ENCODE measurements around the gene KLHL29.
A peak's percentile ranks its signal among the peaks of the same experiment; 100 is the strongest.
"Not testable (repeated sequence)": the region's sequence is repeated elsewhere in the genome, so short reads cannot be mapped to it uniquely, and the experiment has no call there.

The KLHL29 gene

DNA sequence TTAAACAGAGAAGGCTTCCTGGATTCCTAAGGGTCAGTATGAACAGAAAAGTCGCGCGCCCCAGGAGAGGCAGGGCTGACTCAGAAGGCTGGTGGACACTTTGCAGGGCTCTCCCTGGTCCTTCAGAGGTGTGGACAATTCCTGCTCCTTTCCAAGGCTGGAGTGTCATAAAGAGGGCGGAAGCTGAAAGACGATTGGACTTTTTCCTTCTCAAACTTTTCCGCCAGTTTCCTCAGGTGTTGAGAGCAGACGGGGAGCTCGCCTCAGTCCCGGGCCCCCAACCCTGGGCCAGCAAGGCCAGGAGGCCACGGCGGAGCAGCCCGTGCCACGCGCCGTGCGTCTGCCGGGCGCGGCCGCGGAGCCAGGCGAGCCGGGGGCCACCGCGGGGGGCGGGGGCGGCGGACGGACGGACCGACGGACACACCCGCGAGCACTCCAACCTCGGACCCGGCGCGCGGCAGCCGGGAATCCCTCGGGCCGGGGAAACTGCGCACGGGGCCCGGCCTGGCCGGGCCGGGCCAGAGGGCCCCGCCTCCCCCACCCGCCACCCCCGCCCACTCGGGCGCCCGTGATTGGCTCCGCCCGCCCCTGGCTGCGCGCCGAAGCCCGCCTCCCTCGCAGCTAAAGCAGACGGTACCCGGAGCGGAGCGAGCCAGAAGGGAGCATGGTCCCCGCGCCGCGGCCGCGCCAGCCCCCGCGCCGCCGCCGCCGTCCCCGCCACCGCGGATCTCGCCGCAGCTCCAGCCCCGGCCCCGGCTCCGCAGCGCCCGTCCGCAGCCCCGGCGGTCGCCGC lies at the start of gene KLHL29:
Gene KLHL29, plus strand, starts transcription at position 629 of the 793 bp plus-strand sequence. CDS start 177,018 bp downstream, outside the sequence.
- peak; percentile 21 for DNase-seq

DNA sequence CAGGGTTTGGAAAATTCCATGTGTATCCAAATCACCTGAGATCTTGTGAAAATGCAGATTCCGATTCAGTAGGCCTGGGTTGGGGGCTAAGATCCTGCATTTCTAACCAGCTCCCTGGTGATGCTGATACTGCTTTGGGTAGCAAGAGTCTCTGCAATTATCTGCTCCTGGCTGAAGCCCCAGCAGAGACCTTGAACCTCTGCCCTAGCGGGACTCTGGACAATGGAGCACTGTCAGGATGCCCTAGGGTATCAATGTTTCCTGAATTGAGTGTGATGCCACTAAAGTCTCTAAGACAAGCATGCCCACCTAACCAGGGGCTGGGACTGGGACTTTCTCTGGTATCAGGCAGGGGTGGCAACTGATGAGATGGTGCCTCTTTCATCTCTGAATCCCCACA lies 49.4 kb upstream of the KLHL29 start:
- DNase-seq: no peak

DNA sequence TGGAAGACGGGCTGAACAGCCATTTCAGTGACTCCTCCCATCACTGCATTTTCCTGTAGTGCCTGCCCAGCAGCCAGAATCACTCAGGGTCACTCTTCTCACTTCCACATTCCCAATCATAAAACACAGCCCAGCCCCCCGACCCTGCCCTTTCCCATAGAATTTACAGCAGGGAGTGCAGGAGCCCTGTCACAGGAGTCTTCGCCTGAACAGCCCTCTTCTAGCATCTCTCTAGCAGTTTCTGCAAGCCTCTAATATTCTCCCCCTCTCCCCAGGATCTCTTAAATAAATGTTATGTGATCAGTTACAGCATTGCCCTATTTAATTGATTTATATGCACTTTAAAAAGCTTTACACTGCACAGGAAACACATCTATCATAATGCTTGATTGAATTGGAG lies 42.9 kb upstream of the KLHL29 start:
- DNase-seq: no peak

DNA sequence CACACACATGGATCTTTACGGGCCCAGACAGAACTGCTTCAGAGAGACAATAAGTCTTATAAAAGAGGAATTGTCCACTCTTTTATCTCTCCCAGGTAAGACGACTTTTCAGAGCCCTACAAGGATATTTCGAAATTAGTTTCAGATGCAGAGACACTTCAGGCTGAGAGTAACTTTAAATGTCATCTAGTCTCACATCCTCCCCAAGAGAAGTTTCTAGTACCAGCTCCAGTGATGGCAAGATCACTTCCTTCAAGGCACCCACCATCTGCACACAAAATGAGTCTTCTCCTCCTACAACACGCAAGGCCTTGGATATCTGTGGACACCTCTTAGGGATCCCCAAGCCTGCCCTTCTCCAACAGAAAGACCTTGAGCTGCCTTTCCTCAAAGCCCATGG lies 39.0 kb upstream of the KLHL29 start:
- no peak for DNase-seq

DNA sequence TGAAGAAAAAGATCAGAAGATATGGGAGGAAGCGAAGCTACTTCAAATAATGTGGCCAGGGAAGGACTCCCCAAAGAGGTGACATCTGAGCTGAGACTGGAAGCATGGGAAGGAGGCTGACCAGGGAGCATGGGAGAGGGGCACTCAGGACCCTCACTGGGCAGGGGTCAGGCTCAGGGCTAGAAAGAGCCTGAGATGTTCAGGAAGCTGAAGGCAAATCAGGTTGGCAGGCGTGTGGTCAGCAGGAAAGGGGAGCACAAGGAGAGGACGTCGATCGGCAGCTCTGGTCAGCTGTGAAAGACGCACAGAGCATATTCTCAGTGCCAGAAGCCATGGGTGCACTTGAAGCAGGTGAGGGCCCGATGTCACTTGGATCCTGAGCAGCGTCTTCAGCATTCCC lies 38.2 kb upstream of the KLHL29 start:
- no peak for DNase-seq

DNA sequence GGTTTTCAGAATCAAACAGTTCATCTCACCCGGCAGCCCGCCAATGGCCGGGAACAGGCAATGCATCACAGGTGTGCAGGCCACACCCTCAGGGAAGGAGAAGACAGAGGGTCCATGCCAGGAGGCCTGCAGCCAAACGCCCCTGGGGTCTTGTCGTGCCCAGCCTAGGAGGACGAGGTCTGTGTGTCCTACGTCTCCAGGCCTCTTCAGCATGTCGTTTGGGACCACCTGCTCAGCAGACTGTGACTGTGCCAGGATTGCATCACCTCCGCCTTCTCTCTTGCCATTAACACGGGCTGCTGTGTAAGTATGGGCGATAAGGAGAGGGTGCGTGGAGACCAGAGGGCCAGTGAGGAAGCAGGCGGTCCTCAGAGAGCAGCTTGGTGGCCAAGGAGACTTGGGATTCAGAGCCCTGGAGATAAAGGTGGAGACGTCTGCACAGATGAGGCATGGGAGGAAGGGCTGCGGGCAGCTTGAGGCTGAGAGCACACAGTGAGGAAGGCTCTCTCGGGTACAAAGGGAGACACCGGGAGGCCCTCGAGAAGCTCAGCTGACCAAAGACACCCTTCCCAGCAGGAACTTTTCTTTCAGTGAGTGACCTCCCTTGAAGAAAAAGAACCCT lies 37.4 kb upstream of the KLHL29 start:
- DNase-seq: no peak

DNA sequence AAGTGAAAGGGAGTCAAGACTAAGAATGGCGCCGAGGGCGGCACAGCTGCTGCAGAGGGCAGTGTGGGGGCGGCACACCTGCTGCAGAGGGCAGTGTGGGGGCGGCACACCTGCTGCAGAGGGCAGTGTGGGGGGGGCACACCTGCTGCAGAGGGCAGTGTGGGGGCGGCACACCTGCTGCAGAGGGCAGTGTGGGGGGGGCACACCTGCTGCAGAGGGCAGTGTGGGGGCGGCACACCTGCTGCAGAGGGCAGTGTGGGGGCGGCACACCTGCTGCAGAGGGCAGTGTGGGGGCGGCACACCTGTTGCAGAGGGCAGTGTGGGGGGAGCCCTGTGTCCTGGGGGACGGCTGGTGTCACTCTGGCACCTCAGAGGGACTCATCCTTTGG lies 36.9 kb upstream of the KLHL29 start:
- DNase-seq: not testable (repeated sequence)

DNA sequence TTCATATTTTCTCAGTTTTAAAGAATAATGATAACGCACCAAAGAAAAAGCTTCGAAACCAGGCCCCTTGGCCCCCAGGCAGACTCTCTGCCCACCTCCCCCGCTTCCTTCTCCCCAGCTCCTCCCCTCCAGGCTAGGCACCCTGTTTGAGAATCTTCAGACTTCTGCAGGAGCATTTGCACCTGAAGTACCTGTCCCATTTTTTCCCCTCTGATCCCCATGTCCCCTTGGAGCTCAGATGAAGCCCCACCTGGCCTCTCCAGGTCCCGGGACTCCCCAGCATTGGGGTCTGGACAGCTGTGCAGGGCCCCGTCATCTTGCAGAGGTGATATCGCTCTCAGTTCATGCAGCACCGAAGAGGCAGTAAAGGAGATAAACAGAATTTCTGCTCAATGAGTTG lies 35.5 kb upstream of the KLHL29 start:
- no peak for DNase-seq

DNA sequence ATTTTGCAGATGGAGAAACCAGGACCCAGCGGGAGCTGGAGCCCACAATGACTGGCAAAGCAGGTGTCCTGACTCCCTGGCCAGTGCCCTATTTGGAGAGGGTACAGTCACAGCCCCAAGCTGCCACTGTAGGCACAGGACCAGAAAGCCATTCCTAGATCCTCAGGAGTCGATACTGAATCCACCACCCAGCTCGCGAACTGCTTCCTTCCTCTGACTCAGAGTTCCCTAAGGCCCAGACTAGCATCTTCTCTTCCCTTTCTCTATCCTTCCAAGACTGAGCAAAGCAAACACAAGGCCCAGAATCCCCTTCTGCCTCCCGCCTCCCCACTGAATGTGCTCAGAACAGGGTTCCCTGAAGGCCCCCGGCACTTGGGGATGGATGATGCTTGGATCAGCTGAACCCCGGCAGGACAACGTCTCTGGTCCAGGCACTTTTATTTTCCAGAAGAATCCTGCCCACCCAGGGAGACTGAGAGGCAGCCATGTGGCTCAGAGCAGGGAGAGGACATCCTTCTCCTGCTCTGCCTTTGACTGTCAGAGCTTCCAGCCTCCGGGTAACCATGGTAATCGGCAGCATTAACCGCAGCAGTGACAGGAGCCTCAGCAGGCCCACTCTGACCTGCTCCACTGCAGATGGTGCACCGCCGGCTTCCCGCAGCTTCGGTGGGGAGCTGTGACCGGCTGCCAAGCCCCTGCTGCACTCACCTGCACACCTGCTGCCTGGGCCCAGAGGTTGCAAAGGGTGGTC lies 34.8 kb upstream of the KLHL29 start:
- DNase-seq: no peak

DNA sequence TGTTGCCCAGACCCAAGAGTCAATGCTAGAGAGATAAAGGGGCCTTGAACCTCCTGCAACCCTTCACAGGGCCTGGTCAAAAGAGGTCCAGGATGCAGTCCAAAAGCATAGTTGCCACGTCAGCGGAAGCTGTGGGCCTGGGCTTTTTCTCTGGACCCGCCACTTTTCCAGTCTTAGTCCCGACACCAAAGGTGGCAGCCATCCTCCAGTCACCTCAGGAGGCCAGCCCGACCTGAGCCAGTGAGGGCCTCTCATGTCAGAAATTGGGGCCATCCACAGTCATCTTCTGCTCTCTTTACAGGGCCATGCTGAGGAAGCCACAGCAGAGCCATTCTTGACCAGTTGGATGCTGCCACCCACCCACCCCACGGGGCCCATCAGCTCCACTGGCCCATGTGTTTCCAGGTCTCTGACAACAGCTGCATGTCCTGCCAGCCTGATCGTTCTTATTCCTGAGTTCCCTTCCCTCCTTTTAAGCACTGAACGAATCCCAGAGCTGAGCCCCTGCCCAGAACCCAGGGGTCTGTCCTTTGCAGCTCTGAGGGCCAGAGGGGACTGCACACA lies 34.1 kb upstream of the KLHL29 start:
- no peak for DNase-seq

DNA sequence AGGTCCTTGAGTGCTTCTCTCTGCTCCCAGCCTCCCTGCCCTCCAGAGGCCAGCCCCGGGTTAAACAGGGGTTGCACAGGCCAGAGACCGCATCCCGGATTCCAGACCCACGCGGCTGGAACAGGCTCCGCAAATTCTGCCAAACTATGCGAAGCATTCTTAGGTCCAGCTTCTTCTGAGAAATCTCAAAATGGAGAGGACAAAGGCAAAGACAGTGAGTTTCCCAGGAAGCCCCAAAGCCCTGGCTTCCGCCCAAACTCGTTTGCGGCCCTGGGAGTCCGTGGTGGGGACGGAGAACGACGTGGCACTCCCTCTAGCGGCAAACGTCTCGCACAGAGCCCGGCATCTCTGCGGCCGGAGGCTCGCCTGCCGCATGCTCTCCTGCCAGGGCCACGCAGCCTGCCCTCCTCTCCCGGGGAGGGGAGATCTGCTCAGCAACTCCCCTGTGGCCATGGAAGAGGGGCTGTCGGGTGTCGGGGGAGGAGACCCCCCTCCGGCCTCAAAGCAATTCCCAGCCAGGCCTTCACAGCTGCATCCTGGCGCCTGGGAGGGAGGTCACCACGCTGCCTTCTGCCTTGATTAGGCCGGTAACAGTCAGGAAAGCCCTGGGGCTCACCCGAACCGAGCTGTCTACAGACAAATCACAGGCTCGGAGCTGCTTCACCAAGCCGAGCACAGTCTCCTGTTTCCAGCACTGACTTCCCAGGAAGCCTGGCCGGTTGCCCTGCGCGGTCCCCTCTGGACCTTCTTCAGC lies 33.4 kb upstream of the KLHL29 start:
- DNase-seq: peak; percentile 24

DNA sequence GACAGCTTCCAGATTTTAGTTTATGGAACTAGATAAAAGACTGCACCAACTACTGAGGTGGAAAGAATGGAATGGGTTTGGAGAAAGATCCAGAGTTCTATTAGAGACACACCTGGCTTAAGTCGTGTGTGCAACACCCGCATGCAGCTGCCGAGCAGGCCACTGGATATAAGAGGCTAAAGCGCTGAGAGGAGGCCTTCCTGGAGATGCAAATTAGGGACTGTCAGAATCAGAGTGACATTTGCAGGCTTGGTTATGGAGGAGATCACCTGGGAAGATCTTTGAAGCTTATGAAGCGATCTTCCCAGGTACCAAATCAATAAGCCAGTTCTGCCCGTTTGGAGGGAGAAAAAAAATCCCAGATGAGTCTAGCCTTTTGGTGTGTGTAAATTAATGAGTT lies 30.4 kb upstream of the KLHL29 start:
- no peak for DNase-seq

DNA sequence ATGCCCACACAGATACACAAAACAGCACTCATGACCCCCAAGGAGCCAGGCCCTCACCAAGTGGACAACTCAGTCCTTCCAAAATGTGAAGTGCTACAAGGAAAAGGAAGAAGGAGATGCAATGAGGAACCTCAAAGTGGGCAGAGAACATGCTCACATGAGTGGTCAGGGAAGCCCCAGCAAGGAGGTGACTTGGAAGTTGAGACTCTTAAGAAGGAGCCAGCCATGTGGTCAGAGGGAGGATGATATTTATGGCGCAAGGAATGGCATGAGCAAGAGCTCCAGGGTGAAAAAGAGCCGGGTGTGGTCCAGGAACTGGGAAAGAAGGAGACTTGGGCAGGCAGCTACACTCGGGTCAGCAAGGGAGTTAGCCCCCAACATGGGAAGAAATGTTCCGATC lies 30.0 kb upstream of the KLHL29 start:
- DNase-seq: no peak

DNA sequence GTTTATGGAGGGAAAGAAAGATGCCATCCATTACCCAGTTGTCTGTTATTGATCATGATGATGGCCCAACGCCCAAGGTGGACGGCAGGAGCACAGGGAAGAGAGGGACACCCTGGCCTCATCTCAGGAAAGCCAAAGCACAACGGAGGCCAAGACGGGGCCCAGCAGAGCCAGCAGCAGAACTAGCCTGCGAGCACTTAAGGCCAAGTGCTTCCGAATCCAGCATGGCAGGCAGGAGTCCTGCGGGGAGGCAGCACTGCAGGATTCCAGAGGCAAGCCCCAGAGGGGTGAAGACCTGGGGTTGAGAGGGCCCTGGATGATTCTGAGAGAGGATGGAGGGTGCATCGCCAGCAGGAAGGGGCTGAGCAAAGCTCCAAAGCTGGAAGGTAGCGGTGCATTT lies 28.3 kb upstream of the KLHL29 start:
- DNase-seq: no peak

DNA sequence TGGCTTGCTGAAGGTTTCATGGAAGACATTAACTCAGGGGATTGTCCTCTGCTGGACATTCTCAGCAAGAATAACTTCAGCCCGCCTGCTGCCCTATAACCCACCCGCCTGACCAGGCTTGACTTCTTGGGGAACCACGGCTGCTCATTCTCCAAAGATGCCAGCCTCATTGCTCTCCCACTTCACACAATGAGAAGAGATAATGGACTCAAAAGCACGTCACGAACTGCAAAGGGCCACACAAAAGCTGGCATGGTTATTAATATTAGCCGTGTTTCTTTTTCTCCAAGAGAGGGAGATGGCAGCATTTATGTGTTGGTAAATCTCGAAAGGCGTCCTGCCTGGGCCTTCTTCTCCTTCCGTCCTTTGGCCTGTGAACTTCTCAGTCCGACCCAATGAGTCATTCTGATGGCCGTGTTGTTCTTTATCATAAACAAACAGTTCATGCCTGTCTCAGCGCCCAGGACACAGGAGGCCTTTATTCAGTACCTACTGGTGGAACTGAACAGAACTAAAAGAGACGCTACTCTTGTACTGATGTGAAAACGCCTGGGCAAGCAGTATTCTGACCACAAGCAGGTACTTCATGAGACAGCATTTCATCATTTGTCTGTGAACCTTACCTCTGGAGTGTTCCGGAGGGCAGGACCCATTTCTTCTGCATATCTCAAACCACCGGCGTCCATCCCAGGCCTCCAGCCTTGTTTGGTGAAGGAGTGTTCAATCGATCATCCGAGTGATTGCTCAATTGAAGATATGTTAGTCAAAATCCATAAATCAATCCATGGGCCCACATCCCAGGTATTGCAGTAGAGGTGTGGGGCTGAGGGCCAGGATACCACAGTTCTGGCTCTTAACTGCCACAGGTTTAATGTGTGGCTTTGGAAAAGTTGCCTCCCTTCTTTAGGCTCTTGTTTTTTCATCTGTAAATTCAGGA lies 25.1 kb upstream of the KLHL29 start:
- no peak for DNase-seq

DNA sequence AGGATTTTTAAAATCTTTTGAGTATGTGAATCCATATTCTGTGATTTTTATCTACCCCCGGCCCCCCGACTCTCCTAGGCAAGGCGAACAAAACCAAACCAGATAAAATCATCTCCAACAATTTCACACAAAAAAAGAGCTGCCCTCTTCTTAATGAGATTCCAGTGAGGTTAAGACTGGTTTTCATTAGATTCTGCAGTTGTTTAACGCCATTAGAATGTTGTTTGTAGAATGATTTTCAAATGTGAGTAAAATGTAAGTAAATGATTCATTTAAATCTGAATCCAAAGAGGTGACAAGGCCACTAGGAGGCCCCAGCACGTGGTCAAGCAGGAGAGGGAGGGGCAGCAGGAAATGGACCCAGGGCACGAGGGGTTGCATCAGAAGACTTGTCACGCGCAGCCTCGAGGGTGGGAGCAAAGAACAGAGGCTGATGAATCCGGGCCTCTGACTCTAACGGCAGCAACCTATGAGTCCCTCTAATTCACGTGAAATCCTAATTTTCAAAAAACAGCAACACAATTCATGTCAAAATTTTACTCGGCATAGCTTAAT lies 24.3 kb upstream of the KLHL29 start:
- no peak for DNase-seq

DNA sequence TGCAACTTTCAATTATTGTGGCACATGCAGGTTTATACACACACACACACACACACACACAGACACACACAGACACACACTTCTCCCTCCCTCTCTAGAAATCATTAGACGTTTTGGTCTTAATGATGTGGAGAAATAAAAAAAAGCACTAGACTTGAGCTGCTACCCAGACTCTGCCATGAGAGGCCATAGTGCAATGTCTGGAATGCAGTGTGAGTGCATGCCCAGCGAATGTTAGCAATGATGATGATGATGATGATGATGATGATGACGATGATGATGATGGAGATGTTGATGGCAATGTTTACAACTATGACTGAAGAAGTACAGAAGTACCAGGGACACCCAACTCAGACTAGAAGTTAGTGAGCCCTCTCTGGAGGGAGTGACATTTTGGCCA lies 23.8 kb upstream of the KLHL29 start:
- no peak for DNase-seq

DNA sequence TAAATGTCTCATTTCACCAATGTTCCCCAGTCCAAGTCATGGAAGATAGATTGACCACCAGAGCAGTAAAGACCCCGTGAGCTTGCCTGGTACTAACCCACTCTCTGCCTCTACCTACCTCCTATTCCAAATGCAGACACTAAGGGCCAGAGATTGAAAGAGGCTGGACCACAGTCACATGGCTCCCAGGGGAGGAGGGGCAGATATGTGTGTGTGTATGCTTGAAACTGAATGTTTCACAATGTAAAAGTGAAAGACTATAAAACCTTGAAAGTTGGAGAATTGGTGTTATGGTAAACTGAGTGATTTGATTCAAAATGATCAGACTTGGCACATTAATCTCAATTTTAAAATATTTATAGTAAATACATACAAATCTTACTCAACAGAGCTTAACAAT lies 21.7 kb upstream of the KLHL29 start:
- no peak for DNase-seq

DNA sequence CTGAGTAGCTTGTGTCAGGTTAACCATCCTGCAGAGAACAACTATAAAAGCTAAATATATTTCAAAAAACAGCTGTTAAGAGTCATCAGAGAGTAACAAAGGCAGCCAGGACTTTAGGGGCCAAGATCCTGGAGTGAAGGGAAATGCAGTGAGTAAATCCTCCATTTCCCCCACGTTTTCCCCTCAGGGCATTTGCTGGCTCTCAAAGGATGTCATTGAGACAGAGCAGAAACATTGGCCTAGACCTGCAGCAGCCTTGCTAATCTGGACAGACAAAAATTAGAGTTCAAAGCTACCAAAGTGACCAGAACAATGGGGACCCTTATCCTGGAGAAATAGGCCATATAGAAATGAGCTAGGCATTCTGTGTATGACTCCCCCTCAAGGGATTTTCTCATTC lies 21.1 kb upstream of the KLHL29 start:
- no peak for DNase-seq

DNA sequence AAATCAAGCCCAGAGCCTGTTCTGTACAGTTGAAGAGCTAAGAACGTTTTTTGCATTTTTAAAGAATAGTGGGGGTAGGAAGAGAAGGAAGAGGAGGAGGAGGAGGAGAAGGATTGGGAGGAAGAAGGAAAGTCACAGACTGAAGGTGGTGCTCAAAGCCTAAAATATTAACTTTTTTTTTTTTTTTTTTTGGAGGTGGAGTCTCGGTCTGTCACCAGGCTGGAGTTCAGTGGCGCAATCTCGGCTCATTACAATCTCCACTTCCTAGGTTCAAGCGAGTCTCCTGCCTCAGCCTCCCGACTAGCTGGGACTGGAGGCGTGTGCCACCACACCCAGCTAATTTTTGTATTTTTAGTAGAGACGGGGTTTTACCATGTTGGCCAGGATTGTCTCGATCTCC lies 18.3 kb upstream of the KLHL29 start:
- no peak for DNase-seq

DNA sequence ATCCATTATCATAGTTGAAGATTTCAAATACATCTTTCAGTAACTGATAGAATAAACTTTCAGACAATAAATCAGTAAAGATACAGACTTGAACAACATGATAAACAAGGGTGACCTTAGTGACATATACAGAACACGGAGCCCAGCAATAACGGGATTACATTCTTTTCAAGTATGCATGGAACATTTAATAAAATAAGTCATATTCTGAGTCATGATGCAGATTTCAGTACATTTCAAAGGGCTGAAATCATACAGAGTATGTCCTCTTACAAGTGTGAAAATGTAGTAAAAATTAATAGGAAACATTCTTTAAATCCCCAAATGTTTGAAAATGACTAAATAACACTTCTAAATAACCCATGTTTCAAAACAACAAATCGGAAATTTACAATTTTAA lies 17.2 kb upstream of the KLHL29 start:
- no peak for DNase-seq

DNA sequence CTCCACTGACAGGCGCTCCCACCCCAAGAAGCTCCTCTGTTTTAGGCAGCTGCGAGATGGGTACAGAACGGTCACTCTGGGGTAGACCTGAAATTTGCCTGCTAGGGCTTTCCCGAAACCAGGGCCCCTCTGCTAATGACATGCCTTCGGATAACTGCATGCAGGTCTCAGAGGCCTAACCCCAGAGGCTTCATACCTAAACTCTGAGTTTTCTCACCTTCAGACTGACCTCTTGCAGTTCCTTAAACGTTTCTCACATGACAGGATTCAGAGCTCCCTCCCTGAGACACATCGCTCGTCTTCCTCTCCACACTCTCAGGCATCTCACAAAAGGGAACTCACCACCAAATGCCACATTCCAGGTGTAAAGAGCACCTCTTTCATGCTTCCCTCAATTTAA lies 11.3 kb upstream of the KLHL29 start:
- no peak for DNase-seq

Data from NCI-H1436 (cell line).